Cardiac muscle cell (in vitro differentiated cells and primary cell): ENCODE results near the gene GRID1. TPM values are rescaled to one million over a fixed set of nuclear protein-coding genes. Genes with fewer than 3 reads are reported as not detected.

Experiments
- DNase-seq, 2 donors: peaks; one replicate each; pipeline versions ENCODE4 v3.0.0 to v3.0.0-alpha.2; 2010 to 2017; ENCODE audit warnings: low read depth in 1 of 2, low spot score in 1 of 2
- H3K27ac ChIP-seq: fragments of 200-600 bp; sonication (generic); 2 replicates; pipeline ENCODE4 v1.5.1; 2016
- H3K27me3 ChIP-seq: fragments of 200-600 bp; sonication (generic); 2 replicates; pipeline ENCODE4 v1.6.0; 2016; ENCODE audit warnings: control low read depth
- H3K36me3 ChIP-seq: fragments of 200-600 bp; sonication (generic); 2 replicates; pipeline ENCODE4 v1.5.1; 2016; ENCODE audit warnings: control low read depth
- H3K4me1 ChIP-seq: fragments of 200-600 bp; sonication (generic); 2 replicates; pipeline ENCODE4 v1.8.1; 2017; ENCODE audit warnings: low read depth, mild to moderate bottlenecking, mixed run types
- H3K4me3 ChIP-seq: fragments of 200-600 bp; sonication (generic); 2 replicates; pipeline ENCODE4 v1.5.1; 2016; ENCODE audit warnings: mild to moderate bottlenecking
- H3K9me3 ChIP-seq: fragments of 200-600 bp; sonication (generic); 2 replicates; pipeline ENCODE4 v1.5.1; 2017; ENCODE audit warnings: low read depth, mild to moderate bottlenecking, control low read depth
- polyA plus RNA-seq: library from polyadenylated mRNA; unstranded; fragments of >200 nt; fragmentation: Nextera tagmentation; extraction: Ambion mirVana; gene quantifications from 2 replicates; pipeline ENCODE4 v1.2.1, GENCODE V29; 2016
- total RNA-seq: library from RNA; depleted of rRNA; stranded (reverse); fragments of >200 nt; gene quantifications from 2 replicates; pipeline ENCODE4 v1.2.3, GENCODE V29; 2016
- TF ChIP-seq, protein P1 (sequence below): IDR thresholded peaks from 2 replicates; pipeline ENCODE4 v1.5.1; 2012; ENCODE audit warnings: low read depth, mild to moderate bottlenecking, low read length

GRID1 gene
- total RNA-seq (1.5 and 2.3 TPM in 2 replicates), polyA plus RNA-seq (0.47 and 1.6 TPM in 2 replicates)

DNA sequence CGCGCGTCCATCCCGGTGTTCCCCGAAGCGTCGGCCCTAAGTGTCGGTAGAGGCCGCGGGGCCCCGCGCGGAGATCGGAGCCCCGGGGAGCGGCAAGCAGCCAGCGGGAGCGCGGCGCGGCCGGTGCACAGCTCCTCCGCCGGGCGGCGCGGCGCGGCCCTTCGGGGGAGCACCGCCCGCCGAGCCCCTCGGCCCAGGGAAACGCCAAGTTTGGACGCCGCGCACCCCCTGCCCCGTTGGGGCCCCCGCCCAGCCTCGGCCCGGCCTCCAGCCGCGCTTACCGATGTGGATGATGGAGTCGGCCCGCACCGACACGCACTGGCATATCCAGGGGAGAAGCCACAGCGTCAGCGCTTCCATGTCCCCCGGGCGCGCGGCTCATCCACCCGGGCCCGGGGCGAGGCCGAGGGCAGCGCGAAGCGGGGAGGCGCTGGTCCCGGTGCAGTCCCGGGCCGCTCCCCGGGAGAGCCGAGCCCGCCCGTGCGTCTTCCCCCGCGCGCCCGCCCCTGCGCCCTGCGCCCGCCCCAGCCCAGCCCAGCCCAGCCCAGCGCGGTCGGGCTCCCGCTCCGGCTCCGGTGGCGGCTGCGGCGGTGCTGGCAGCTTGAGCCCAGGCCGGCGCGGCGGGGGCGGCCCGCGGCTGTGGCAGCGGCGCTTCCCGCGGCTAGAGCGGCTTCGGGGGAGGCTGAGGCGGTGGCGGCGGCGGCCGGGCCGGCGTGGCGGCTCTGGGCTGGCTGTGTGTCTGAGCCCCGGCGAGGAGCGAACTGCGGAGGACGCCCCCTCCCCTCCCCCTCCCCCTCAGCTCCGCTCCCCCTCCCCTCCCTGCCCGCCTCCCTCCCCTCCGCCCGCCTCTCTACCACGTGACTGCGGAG, at the start of gene GRID1:
TSS of gene GRID1 (minus strand) at position 763 of the 869 bp plus-strand sequence.
- no peaks in the 10 kb centered on the region for H3K9me3 ChIP-seq
- H3K36me3 ChIP-seq, result no peaks in the 10 kb centered on the region
- TF ChIP-seq, protein P1, sequence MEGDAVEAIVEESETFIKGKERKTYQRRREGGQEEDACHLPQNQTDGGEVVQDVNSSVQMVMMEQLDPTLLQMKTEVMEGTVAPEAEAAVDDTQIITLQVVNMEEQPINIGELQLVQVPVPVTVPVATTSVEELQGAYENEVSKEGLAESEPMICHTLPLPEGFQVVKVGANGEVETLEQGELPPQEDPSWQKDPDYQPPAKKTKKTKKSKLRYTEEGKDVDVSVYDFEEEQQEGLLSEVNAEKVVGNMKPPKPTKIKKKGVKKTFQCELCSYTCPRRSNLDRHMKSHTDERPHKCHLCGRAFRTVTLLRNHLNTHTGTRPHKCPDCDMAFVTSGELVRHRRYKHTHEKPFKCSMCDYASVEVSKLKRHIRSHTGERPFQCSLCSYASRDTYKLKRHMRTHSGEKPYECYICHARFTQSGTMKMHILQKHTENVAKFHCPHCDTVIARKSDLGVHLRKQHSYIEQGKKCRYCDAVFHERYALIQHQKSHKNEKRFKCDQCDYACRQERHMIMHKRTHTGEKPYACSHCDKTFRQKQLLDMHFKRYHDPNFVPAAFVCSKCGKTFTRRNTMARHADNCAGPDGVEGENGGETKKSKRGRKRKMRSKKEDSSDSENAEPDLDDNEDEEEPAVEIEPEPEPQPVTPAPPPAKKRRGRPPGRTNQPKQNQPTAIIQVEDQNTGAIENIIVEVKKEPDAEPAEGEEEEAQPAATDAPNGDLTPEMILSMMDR, result no peak
- peak; percentile 15 to 72 for DNase-seq
- H3K27me3 ChIP-seq, result peaks cover 91% of the 10 kb centered on the region
- H3K27ac ChIP-seq, result no peak within 1 kb of the TSS
- peak within 1 kb of the TSS; percentile 54 for H3K4me3 ChIP-seq
- H3K4me1 ChIP-seq, result peaks cover 7% of the 10 kb centered on the region

DNA sequence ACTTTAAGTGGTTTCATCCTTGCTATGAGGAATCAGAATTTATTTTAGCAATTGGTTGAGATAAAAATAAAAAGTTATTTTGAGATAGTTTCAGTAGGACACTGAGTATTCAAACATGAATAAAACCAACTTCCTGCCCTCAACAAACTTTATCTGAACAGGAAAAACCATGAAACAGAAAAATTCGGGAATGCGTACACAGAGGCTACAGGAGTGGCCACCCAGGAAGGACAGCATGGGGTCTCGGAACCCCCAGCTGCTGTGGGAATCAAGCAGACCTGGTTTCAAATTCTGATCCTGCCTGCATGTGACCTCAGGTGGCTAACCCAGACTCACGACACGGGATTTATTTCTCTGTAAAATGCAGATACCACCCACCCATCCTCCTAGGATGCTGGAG, 49.0 kb upstream of the GRID1 start:
- H3K36me3 ChIP-seq, result no peaks in the 10 kb centered on the region
- H3K4me3 ChIP-seq, result no peak overlapping the region
- peaks cover 4% of the 10 kb centered on the region for H3K27me3 ChIP-seq
- DNase-seq, result no peak
- TF ChIP-seq, protein P1, result no peak
- H3K9me3 ChIP-seq, result no peaks in the 10 kb centered on the region
- H3K4me1 ChIP-seq, result peaks cover 6% of the 10 kb centered on the region
- H3K27ac ChIP-seq, result no peak overlapping the region

DNA sequence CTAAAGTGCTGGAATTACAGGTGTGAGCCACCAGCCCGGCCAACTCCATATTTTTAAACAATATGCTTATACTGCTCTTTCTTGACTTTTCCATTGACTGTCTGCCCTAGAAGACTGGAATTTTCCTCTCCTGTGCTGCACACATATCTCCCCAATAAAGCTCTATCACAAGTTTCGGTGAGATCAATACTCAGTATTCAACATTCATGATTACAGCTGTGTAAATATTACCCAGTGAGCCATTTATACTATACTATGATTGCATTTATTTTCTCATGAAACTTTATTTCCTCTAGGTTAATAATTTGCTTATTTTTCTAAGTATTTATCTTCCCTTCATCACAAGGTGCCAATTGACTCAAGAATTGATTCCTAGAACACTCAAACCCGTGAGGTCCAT, 48.5 kb upstream of the GRID1 start:
- H3K4me1 ChIP-seq, result peaks cover 6% of the 10 kb centered on the region
- no peaks in the 10 kb centered on the region for H3K9me3 ChIP-seq
- H3K4me3 ChIP-seq, result no peak overlapping the region
- H3K36me3 ChIP-seq, result no peaks in the 10 kb centered on the region
- no peak for DNase-seq
- no peak overlapping the region for H3K27ac ChIP-seq
- H3K27me3 ChIP-seq, result peaks cover 4% of the 10 kb centered on the region
- TF ChIP-seq, protein P1, result no peak

DNA sequence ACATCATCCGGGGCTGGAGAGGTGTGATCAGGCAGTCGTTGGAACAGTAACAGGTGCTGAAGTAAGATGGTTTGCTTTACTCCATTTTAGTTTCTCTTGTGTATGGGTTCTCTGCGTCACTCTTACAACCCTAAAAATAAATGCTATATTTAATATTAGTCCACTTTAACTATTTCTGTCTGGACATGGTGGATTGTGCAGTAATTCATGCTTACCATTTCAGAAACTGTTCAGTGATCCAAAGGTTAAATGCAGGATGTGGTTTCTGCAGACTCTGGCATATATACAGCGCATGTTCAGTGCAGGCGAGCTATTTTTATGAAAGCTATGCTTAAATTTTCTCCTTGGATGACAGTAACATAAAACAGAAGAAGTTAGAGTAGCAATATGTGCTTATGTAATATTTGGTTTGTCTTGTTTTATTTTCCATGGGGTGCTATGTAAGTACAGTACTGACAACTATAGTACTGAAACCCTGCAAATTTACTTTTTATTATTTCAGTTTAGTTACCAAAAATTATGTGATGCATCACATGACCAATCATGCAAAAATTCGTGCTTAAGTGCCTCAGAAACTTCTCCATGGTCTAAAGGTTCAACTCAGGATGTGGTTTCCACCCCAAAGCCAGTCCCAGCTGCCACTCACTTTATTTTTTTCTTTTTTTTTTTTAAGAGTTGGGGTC, 46.6 kb upstream of the GRID1 start:
- no peaks in the 10 kb centered on the region for H3K36me3 ChIP-seq
- TF ChIP-seq, protein P1, result no peak
- H3K27ac ChIP-seq, result no peak overlapping the region
- H3K9me3 ChIP-seq, result no peaks in the 10 kb centered on the region
- DNase-seq, result peak in 1 of 2 donors; percentile 54
- peaks cover 6% of the 10 kb centered on the region for H3K4me1 ChIP-seq
- H3K27me3 ChIP-seq, result peaks cover 4% of the 10 kb centered on the region
- H3K4me3 ChIP-seq, result no peak overlapping the region

DNA sequence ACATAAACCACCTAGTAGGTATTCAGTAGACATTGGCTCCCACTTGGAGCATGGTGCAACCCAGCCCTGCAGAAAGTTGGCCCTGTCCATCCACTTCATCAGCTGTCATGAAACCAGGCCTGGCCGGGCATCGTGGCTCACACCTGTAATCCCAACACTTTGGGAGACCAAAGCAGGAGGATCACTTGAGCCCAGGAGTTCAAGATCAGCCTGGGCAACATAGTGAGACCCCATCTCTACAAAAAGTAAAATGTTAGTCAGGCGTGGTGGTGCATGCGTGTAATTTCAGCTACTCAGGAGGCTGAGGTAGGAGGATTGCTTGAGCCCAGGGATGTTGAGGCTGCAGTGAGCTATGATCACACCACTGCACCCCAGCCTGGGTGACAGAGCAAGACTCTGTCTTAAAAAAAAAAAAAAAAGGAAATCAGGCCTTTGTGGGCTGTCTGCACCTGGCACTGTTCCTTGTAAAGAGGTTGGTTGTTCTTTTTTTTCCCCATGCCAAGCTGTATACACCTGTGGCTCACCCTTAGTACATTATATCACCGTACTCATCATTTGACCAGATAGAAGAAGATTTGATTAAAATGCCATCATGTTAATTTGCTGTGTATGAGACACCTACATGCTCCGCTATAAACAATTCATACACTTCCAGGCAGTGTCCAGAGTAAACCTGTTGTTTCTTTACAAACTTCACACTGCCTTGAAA, 45.4 kb upstream of the GRID1 start:
- Histone ChIP-seq H3K9me3 (no peaks in the 10 kb centered on the region), H3K27me3 (no peaks in the 10 kb centered on the region), H3K27ac (peak overlapping the region; percentile 56), H3K36me3 (no peaks in the 10 kb centered on the region), H3K4me1 (peaks cover 6% of the 10 kb centered on the region), H3K4me3 (no peak overlapping the region)
- TF ChIP-seq, protein P1, result no peak
- no peak for DNase-seq
